GM12875 (cell line): ENCODE measurements around the gene SLC13A3.

Experiments
- H3K4me3 ChIP-seq: one replicate; pipeline ENCODE4 v1.5.1; 2011; ENCODE audit warnings: low read depth, low read length, control low read depth
- CTCF ChIP-seq: IDR thresholded peaks from 2 replicates; pipeline ENCODE4 v1.5.1; 2011; ENCODE audit warnings: low read depth, mild to moderate bottlenecking, control low read depth, inconsistent platforms, low read length, moderate library complexity, borderline replicate concordance; ENCODE audit not compliant: insufficient read depth

The SLC13A3 gene

DNA sequence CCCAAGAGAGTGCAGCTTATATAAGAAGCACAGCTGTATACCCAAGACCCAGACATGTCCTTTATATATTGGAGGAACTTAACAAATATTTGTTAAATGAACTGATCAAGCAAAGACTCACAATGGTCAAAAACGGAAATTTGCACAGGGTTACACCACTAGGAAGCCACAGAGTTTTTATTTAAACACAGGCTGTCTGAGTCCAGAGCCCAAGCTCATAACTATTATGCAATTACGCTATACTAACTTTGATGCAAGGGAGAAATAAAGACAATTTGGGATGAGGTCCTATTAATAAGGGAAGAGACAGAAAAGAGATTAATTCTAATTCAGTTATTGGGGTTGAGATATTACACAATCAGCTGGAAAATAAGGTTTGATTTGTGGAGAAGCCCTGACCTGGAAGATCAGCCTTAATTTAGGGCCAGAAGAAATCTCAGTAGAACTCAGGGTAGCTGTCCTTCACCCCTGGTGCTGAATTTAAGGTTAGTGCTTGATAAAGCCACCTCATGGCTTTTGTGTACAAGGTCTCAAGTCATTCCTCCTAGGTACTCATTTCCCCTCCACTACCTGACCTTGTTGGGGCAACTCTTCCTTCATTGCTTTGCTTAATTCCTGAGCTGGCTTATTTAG lies 127.4 kb downstream of the SLC13A3 start:
- H3K4me3 ChIP-seq = no peak overlapping the region
- TF ChIP-seq CTCF = no peak

DNA sequence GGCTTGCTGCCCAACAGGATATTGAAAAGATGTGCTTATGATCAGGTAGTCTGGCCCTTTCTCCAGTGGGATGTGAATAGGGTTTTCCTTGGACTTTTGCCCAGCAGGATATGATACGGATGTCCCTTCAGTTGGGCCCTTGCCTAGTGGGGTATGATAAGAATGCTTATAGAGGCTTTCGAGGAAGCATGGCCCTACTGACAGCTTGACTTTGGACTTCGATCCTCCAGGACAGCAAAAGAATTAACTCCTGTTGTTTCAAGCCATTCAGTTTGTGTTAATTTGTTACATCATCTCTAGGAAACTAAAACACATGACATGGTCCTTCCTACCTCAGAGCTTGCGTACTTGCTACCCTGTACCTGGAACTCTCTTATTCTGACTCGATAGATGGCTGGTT lies 128.2 kb downstream of the SLC13A3 start:
- no peak overlapping the region for H3K4me3 ChIP-seq
- TF ChIP-seq CTCF = no peak

GRCh38 chr20:46520976-46521579 lies 130.2 kb downstream of the SLC13A3 start:
- no peak overlapping the region for H3K4me3 ChIP-seq
- peak; percentile 77 for TF ChIP-seq CTCF

DNA sequence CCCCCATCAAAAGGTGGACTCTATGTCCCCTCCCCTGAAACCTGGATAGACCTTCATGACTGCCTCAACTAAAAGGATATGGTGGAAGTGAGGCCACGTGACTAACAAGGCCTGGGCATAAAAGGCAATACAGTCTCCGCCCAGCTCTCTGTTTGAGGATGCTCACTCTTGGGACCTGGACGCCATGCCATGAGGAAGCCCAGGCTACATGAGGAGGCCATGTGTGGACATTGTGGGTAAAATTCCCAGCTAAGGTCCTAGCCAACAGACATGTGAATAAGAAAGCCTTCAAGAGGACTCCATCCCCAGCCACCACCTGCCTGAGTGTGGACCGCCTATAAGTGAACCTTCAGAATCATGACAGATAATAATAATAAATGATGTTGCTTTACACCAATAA lies 130.7 kb downstream of the SLC13A3 start:
- H3K4me3 ChIP-seq = no peak overlapping the region
- no peak for TF ChIP-seq CTCF

- no peak overlapping the region for H3K4me3 ChIP-seq
- TF ChIP-seq CTCF = no peak
These were observed 131.7 kb downstream of the SLC13A3 start for GRCh38 chr20:46519471-46520068.

DNA sequence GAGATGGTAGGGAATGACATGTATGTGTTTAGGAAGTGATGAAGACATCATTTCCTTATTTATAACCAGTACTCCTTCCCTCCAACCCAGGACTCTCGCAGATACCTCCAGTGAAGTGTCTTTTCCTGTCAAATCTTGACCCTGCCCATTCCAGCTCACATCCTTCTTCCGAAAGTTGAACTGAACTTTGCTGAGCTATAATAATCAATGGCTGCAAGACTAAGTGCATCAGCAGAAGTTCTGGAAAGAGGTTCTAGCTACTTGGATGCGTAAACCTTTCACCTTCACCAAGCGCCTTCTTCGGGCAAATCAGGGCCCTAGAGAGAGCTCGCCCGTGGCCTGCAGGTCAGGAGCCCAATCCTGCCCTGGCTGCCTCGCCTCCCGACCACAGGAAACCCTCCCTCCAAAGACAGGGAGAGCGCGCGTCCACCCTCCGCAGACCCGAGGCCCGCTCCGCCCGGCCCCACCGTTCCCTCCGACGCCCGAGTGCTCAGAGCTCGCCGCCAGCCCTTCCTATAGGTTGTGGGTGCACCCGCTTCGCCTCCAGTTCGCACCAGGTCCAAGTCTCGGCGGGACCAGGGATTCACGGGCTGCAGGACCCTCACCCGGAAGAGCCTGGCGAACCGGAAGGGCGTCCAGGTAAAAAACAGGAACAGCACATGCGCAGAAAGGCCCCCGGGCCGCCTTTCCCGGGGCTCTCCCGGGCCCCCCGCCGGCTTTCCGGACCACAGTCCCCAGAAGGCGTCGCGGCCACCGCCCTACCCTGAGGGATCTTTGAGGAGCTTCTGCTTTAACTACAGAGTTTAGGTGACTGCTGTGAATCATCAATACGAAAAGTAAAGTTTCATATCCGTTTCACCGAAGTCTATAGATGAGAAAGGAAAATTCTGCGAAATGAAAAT lies 138.1 kb downstream of the SLC13A3 start, which contains the start of gene ZNF334:
Gene ZNF334 (minus strand): TSS at position 617 of the 902 bp plus-strand sequence. CDS start 1,457 bp downstream, outside the sequence.
- no peak for TF ChIP-seq CTCF

More for the DNA sequence above, 138.1 kb downstream of the SLC13A3 start, which contains the start of gene ZNF334:
- H3K4me3 ChIP-seq = peak within 1 kb of the TSS; percentile 31
